Right kidney (tissue), 1 donor: ENCODE data around the gene CHST11.

Experiments
- DNase-seq: peaks from one replicate; pipeline ENCODE4 v3.0.0-alpha.2; 2016

The CHST11 gene

GRCh38 chr12:104426926-104427546, 29.7 kb upstream of the CHST11 start:
- no peak for DNase-seq

DNA sequence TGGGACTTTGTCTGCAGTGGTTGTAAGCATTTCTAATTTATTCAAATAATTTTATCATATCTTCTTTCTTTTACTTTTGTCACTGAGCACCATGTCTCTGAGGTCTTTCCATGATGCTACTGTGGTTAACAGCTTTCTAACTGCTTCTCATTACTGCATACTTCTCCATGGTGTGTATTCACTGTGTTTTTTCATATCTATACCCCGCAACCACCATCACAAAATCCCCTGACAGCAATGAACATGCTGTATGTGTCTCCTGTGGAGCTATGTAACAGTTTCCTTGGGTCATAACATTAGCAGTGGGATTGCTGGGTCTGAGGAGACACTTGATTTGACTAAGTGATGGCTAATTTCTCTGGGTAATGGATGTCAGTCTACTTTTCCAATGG, 29.2 kb upstream of the CHST11 start:
- no peak for DNase-seq

GRCh38 chr12:104433061-104433460, 23.7 kb upstream of the CHST11 start:
- no peak for DNase-seq

DNA sequence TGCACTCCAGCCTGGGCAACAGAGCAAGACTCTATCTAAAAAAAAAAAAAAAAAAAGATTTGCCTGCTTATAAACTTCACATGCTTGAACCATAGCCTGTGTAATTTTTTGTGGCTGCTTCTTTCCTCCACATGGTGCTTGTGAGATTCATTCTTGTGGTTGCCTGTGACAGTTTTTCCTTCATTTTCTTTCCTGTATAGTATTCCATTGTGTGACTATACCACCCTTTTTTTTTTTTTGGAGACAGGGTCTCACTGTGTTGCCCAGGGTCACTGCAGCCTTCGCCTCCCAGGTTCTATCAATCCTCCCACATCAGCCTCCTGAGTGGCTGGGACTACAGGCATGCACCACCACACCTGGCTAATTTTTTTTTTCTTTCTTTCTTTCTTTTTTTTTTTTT, 22.6 kb upstream of the CHST11 start:
- DNase-seq = no peak

DNA sequence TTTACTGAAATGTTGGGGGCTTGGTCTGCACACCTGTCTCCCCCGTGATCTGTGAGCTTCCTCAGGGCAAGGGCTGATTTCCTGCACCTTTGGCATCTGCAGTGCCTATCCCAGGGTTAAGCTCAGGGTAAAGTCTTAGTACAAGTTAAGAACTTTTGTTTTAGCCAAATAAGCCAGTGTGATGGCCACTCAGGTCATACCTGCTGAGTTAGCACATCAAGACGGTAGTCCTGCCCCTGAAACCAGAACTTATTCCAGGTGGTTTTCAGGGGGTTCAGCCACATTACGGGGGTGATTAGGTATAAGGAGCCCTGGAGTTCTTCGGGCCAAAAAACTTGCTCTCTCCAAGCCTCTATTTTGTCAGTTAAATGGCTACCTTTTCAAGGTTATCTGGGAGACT, 21.6 kb upstream of the CHST11 start:
- no peak for DNase-seq

- DNase-seq = no peak
Measured at GRCh38 chr12:104435765-104436164, 21.0 kb upstream of the CHST11 start.

GRCh38 chr12:104436790-104437189, 20.0 kb upstream of the CHST11 start:
- no peak for DNase-seq

DNA sequence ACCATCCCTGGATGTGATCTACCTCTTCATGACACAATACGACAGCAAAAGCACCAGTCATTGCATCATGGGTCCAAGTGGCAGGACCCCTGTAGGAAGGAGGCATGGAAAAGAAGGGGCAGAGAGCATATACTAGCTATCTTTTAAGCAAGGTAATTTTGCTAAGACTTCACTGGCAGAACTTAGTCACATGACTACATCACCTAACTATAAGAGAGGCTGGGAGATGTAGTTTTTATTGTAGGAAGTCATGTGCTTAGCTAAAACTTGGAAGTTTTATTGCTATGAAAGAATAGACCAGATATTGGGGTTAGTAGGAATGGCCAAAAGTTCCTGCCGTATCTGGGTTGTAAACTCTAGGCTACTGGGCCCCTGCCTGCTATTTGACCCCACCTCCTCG, 18.6 kb upstream of the CHST11 start:
- no peak for DNase-seq

DNA sequence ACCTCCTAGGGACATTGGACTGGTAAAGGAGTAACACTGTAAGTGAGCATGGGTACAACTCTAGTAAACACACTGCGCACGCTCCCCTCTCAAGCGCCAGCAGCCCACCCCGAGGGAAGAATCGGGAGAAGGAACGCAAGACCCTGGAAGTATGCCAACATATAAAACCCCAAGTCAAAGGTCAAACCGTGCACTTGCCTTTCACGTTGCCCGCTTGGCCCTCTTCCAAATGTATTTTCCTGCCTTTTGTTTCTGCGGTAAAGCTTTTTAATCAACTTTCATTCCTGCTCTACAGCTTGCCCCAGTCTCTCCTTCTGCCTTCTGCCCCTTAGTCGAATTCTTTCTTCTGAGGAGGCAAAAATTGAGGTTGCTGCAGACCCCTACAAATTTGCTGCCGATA, 17.6 kb upstream of the CHST11 start:
- DNase-seq = no peak

GRCh38 chr12:104443008-104443407, 13.7 kb upstream of the CHST11 start:
- DNase-seq = no peak

GRCh38 chr12:104446646-104447421, 9.9 kb upstream of the CHST11 start:
- DNase-seq = no peak

DNA sequence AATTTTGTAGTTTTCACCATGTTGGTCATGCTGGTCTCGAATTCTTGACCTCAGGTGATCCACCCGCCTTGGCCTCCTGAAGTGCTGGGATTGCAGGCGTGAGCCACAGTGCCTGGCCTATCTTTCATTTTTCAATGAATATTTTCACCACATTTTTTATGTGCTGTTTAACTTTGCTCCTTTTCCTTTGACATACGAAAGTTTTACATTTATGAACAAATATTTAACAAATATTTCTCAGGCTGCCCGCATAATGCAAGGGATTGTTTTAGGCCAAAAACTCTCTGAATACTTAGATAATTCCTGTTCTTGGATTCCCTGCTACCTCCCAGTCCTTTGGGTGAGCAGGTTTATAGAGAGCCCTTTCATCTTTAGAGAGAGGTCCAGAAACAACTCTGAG, 8.7 kb upstream of the CHST11 start:
- DNase-seq = no peak

DNA sequence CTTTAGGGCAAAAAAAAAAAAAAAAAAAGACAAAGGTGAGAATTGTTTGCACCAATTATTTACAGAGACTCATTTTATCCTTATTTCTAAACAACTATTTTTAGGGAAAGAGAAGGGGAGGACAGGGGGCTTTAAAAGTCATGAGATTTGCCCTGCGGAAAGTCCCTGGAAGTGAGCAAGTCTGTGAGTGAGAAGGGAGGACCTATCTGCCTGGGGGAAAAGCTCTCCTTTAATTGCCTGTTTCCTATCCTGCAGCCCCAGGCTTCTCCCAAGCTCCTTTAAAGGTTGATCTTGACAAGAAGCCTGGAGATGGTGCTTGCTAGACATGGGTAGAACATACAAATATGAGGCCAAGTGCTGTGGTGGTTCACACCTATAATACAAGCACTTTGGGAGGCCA, 8.3 kb upstream of the CHST11 start:
- no peak for DNase-seq

DNA sequence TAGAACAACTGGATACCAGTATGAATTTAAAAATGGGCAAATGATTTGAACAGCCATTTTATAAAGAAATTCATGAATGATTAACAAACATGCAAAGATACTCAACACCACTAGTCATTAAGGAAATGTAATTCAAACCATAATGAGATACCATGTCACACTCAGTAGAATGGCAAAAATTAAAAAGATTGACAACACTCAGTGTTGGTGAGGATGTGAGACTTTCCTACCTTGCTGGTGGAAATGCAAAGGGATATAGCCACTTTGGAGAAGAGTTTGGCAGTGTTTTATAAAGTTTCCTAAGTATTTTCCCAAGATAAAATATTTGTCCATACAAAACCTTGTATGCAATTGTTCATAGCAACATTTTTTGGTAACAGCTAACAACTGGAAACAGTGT, 6.0 kb upstream of the CHST11 start:
- DNase-seq = no peak

DNA sequence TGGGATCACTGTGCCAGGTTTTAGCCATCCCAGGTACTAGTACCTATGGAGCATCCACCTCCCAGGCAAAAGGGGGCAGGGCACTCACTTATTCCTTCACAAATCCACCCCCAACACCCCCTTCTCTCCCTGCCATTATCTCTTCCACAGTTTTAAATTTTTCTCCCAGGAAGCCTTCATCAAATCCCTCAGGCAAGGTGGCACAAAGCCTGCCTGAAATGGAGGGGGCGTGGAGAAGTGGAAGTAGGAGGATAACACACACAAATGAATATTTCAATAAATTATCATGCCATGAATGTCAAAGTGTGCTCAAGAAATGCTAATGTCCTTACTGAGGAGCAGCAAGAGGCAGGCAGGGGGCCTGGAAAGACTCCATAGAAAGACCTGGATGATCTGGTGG, 4.7 kb upstream of the CHST11 start:
- no peak for DNase-seq

DNA sequence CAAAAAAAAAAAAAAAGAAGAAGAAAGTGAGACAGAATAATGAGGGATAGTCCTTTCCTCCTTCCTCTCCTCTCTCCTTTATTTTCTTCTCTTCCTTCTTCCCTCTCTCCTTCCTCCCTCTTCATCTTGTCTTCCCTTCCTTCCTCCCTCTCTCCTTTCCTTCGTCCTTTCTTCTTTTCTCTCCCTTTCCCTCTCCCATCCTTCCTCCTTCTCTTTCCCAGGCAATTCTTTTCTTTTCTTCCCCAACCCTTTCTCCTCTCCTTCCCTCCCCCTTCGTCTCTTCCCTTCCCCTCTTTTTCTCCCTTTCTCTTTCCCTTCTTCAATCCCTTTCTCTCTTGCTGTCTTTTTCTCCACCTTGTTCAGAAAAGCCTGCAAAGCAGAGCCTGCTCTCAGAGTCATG, 3.6 kb upstream of the CHST11 start:
- no peak for DNase-seq

GRCh38 chr12:104454997-104455396, 1.8 kb upstream of the CHST11 start:
- no peak for DNase-seq

DNA sequence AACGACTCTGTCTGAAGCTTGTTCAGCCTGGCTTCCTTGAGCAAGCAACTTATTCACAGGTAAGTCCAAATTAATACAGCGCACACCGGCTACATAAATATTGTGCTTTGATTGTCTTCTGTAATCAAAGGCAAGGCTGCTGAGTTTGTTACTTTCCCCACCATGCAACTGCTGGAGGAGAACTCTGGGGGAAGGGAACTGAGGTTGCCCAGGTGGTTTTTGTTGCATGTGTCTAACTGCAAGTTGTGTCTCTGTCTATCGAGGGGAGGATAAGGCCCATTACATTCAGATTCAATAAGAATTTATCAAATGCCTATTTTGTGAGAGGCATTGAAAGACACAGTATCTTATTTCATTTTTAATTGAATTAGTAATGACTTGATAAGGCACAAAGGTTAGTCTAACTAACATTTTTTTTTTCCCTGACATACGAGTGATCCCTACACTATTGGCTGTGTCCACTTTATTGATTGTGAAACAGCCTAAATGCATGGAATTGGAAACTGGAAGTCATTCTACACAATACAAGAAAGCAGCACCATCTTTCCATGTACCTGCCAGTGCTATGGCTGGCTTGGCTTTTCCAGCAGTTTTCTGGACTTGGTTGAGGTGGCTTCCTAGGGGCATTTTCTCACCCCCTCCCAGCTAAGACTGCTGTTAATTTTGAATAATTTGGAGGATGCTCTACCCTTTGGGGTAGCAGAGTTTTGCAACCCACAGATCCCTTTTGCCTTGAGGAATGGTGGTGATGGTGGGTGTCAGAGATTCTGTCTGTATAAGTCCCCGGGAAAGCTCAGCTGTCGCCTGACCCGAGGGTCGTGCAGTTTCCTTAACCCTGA, 951 bp upstream of the CHST11 start:
- no peak for DNase-seq

- peak; percentile 98 for DNase-seq
Measured at GRCh38 chr12:104456950-104457745, 400 bp downstream of the CHST11 start.

- DNase-seq = peak; percentile 71
Measured at GRCh38 chr12:104457746-104458693, 1.3 kb downstream of the CHST11 start.

DNA sequence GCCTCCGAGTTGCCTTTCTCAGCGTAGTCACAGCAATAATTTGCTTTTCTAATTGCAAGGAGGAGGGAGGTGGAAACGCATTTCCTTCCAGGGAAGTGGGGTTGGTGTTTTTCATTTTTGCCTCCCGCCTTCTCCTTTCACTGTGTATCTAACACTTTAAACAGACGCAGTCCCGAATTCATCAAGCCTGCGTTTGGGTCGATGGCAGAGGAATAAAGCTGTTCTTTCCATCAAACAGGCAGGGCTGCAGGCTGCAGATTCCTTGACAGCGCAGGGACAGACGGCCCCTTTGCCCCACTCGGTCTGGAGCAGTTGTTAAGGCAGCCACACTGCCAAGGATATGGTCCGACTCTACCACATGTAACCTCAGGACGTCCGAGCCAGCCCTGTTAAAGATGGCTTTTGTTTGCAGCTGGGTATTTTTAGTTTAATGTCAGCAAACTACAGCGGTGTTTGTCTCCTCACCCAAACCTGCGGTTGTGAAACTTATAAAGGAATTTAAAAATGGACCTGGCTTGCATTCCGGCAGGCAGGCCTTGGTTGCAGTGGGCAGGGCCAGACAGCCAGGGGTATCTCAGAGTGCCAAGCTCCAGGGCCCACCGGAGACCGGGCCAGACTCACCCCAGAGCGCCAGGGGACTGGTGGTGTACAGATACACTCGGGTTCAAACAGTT, 2.1 kb downstream of the CHST11 start:
- DNase-seq = peak; percentile 61
